ENCODE measurements around the gene MMD2. TPM values are rescaled to one million over a fixed set of nuclear protein-coding genes. Genes with fewer than 3 reads are reported as not detected.

MMD2 gene
- total and polyA plus RNA-seq, 2 donors (not counting 1 experiment from before 2014, with no cell fraction given): not detected

DNA sequence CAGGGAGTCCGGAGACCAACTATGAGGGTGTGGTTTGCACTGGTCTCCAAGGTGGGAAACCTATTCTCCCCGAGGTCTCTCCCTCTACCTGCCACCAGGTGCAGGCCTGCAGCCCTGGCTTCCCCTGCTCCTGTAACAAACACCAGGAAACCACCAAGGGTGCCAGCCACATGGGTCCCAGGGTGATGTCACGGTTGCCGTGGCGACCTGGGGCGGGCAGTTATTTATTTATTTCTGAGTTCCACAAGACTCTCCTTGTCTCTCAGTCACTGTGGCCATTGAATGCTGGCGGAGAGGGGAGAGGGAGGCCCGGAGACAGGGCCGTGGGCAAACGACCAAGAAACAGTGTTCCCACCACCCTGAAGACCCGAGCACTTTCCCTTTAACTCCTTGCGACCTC is 27.0 kb downstream of the MMD2 start:
- Histone ChIP-seq H3K27ac (ENCODE audit: insufficient read depth, low read length) (no peak overlapping the region), H3K4me1 (ENCODE audit: control insufficient read depth, extremely low read depth, insufficient read depth, low read length) (no peaks in the 10 kb centered on the region), H3K4me3 (replicated peaks in 1 of 4; ENCODE audit: control extremely low read depth in 1 of 4, insufficient read depth in 1 of 4, low read depth in 3 of 4, low read length in 4 of 4) (no peak overlapping the region), H3K4me2 (ENCODE audit: extremely low read depth, insufficient read depth, low read length) (no peak overlapping the region), H4K20me1 (ENCODE audit: control insufficient read depth, extremely low read depth, insufficient read depth, low read length) (no peaks in the 10 kb centered on the region), H3K9ac (ENCODE audit: insufficient read depth, low read length) (no peak overlapping the region), H2AFZ (ENCODE audit: low read length) (no peak overlapping the region), H3K9me3 (ENCODE audit: control insufficient read depth, insufficient read depth, low read depth, low read length) (no peaks in the 10 kb centered on the region), H3K79me2 (ENCODE audit: control insufficient read depth, insufficient read depth, low read length) (no peaks in the 10 kb centered on the region), H3K36me3 (ENCODE audit: control insufficient read depth, insufficient read depth, low read length) (no peaks in the 10 kb centered on the region), H3K27me3 (ENCODE audit: control insufficient read depth, insufficient read depth, low read length) (no peaks in the 10 kb centered on the region)
- no peak for DNase-seq (ENCODE audit: low read depth in 2 of 2)
- TF ChIP-seq, protein P1, sequence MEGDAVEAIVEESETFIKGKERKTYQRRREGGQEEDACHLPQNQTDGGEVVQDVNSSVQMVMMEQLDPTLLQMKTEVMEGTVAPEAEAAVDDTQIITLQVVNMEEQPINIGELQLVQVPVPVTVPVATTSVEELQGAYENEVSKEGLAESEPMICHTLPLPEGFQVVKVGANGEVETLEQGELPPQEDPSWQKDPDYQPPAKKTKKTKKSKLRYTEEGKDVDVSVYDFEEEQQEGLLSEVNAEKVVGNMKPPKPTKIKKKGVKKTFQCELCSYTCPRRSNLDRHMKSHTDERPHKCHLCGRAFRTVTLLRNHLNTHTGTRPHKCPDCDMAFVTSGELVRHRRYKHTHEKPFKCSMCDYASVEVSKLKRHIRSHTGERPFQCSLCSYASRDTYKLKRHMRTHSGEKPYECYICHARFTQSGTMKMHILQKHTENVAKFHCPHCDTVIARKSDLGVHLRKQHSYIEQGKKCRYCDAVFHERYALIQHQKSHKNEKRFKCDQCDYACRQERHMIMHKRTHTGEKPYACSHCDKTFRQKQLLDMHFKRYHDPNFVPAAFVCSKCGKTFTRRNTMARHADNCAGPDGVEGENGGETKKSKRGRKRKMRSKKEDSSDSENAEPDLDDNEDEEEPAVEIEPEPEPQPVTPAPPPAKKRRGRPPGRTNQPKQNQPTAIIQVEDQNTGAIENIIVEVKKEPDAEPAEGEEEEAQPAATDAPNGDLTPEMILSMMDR (conservative IDR thresholded peaks at IDR 0.05 in 1 of 2, IDR thresholded peaks at IDR 0.05 in 1 of 2; ENCODE audit: low read depth in 1 of 2, low read length in 2 of 2): no peak
- no peak for TF ChIP-seq EZH2 (IDR thresholded peaks at IDR 0.05; ENCODE audit: low read length, missing control alignments)

DNA sequence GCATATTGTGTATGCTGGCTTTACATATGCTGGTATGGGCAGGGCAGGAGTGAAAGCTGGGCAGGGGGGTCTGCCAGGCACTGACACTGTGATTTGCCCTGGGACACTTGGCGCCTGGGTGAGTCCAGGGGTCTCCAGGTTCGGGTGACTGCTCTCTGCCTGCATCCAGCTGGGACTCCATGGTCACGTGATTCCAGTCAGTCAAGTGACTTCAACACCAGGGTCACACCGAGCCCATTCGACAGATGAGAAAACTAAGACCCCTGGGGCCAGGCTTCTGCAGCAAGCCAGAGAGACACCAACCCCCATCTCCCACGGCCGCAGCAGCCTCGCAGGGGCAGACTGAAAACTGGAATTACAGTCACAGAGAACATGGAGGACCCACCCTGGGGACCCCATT is 30.0 kb downstream of the MMD2 start:
- Histone ChIP-seq H3K36me3 (ENCODE audit: control insufficient read depth, insufficient read depth, low read length) (no peaks in the 10 kb centered on the region), H3K27ac (ENCODE audit: insufficient read depth, low read length) (no peak overlapping the region), H2AFZ (ENCODE audit: low read length) (no peak overlapping the region), H3K4me3 (replicated peaks in 1 of 4; ENCODE audit: control extremely low read depth in 1 of 4, insufficient read depth in 1 of 4, low read depth in 3 of 4, low read length in 4 of 4) (no peak overlapping the region), H4K20me1 (ENCODE audit: control insufficient read depth, extremely low read depth, insufficient read depth, low read length) (no peaks in the 10 kb centered on the region), H3K4me1 (ENCODE audit: control insufficient read depth, extremely low read depth, insufficient read depth, low read length) (no peaks in the 10 kb centered on the region), H3K79me2 (ENCODE audit: control insufficient read depth, insufficient read depth, low read length) (no peaks in the 10 kb centered on the region), H3K9me3 (ENCODE audit: control insufficient read depth, insufficient read depth, low read depth, low read length) (no peaks in the 10 kb centered on the region), H3K4me2 (ENCODE audit: extremely low read depth, insufficient read depth, low read length) (no peak overlapping the region), H3K27me3 (ENCODE audit: control insufficient read depth, insufficient read depth, low read length) (no peaks in the 10 kb centered on the region), H3K9ac (ENCODE audit: insufficient read depth, low read length) (no peak overlapping the region)
- no peak for DNase-seq (ENCODE audit: low read depth in 2 of 2)
- TF ChIP-seq EZH2 (IDR thresholded peaks at IDR 0.05; ENCODE audit: low read length, missing control alignments): no peak
- TF ChIP-seq, protein P1 (conservative IDR thresholded peaks at IDR 0.05 in 1 of 2, IDR thresholded peaks at IDR 0.05 in 1 of 2; ENCODE audit: low read depth in 1 of 2, low read length in 2 of 2): no peak

DNA sequence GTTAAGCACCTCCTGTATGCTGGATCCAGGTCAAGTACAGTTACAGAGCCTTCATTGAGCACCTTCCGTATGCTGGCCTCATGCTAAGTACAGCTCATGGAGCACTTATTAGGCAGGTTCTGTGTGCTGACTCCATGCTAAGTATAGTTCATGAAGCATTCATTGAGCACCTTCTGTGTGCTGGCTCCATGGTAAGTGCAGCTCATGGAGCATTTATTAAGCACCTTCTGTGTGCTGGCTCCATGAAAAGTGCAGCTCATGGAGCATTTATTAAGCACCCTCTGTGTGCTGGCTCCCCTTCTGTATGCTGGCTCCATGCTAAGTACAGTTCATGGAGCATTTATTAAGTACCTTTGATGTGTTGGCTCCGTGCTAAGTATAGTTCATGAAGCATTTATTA is 30.5 kb downstream of the MMD2 start:
- H3K79me2 ChIP-seq (ENCODE audit: control insufficient read depth, insufficient read depth, low read length): no peaks in the 10 kb centered on the region

More for the DNA sequence above, 30.5 kb downstream of the MMD2 start:
- Histone ChIP-seq H3K4me3 (replicated peaks in 1 of 4; ENCODE audit: control extremely low read depth in 1 of 4, insufficient read depth in 1 of 4, low read depth in 3 of 4, low read length in 4 of 4) (no peak overlapping the region), H3K27me3 (ENCODE audit: control insufficient read depth, insufficient read depth, low read length) (no peaks in the 10 kb centered on the region), H4K20me1 (ENCODE audit: control insufficient read depth, extremely low read depth, insufficient read depth, low read length) (no peaks in the 10 kb centered on the region), H3K36me3 (ENCODE audit: control insufficient read depth, insufficient read depth, low read length) (no peaks in the 10 kb centered on the region), H3K4me1 (ENCODE audit: control insufficient read depth, extremely low read depth, insufficient read depth, low read length) (no peaks in the 10 kb centered on the region), H3K9ac (ENCODE audit: insufficient read depth, low read length) (no peak overlapping the region), H3K27ac (ENCODE audit: insufficient read depth, low read length) (no peak overlapping the region), H2AFZ (ENCODE audit: low read length) (no peak overlapping the region), H3K9me3 (ENCODE audit: control insufficient read depth, insufficient read depth, low read depth, low read length) (no peaks in the 10 kb centered on the region), H3K4me2 (ENCODE audit: extremely low read depth, insufficient read depth, low read length) (no peak overlapping the region)
- no peak for DNase-seq (ENCODE audit: low read depth in 2 of 2)
- no peak for TF ChIP-seq EZH2 (IDR thresholded peaks at IDR 0.05; ENCODE audit: low read length, missing control alignments)
- TF ChIP-seq, protein P1 (conservative IDR thresholded peaks at IDR 0.05 in 1 of 2, IDR thresholded peaks at IDR 0.05 in 1 of 2; ENCODE audit: low read depth in 1 of 2, low read length in 2 of 2): no peak

All from fibroblast of lung (primary cell).